Nephron progenitor cell (in vitro differentiated cells): Measurements from ENCODE around the gene CDC123.
A peak's percentile ranks its signal among the peaks of the same experiment; 100 is the strongest.
"Not testable (repeated sequence)": the region's sequence is repeated elsewhere in the genome, so short reads cannot be mapped to it uniquely, and the experiment has no call there.

Experiments used
- DNase-seq: peaks from one replicate; pipeline ENCODE4 v3.0.0; 2021
- H3K27ac Mint-ChIP-seq: 2 replicates; pipeline ENCODE4 v1.8.0; 2021; ENCODE audit warnings: mild to moderate bottlenecking, moderate library complexity, mixed read lengths
- H3K27me3 Mint-ChIP-seq: 2 replicates; pipeline ENCODE4 v1.8.0; 2021; ENCODE audit warnings: mild to moderate bottlenecking, low read depth, mixed read lengths; ENCODE audit not compliant: poor library complexity
- H3K36me3 Mint-ChIP-seq: 2 replicates; pipeline ENCODE4 v1.8.0; 2021; ENCODE audit warnings: low read depth, mixed read lengths
- H3K4me1 Mint-ChIP-seq: 2 replicates; pipeline ENCODE4 v1.8.0; 2021; ENCODE audit warnings: mixed read lengths
- H3K4me3 Mint-ChIP-seq: 2 replicates; pipeline ENCODE4 v1.8.0; 2021; ENCODE audit warnings: mild to moderate bottlenecking, moderate library complexity, mixed read lengths
- H3K9me3 Mint-ChIP-seq: 2 replicates; pipeline ENCODE4 v1.8.0; 2021; ENCODE audit warnings: mild to moderate bottlenecking, moderate library complexity, mixed read lengths
- TF ChIP-seq, protein P1 (sequence below): fragments of 200-600 bp; sonication (generic); IDR thresholded peaks from 2 replicates; pipeline ENCODE4 v1.5.0; 2021; ENCODE audit warnings: antibody characterized with exemption

CDC123 gene

DNA sequence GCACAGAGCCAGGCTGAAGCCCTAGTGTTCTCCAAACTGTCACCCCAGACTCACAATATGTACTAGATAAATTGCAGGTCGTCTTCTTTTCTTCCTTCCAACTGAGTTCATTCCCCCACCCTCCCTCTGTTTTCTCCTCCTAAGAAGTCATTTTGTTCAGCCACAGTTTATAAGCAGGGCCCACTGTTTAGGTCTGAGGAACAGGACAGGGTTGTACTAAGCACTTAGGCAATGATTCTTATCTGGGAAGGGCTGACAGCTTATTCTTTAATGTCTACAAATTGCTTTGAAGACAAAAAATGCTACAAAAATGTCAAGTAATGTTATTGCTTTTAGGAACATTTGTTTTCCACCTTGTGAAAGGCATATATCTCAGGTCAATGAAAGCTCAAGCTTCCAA is 59.1 kb downstream of the CDC123 start:
- Mint-ChIP-seq H3K4me1 (no peaks in the 10 kb centered on the region), H3K27ac (peak overlapping the region; percentile 74), H3K9me3 (peaks cover 8% of the 10 kb centered on the region), H3K4me3 (no peak overlapping the region), H3K27me3 (no peaks in the 10 kb centered on the region), H3K36me3 (peaks cover 32% of the 10 kb centered on the region)
- TF ChIP-seq, protein P1, sequence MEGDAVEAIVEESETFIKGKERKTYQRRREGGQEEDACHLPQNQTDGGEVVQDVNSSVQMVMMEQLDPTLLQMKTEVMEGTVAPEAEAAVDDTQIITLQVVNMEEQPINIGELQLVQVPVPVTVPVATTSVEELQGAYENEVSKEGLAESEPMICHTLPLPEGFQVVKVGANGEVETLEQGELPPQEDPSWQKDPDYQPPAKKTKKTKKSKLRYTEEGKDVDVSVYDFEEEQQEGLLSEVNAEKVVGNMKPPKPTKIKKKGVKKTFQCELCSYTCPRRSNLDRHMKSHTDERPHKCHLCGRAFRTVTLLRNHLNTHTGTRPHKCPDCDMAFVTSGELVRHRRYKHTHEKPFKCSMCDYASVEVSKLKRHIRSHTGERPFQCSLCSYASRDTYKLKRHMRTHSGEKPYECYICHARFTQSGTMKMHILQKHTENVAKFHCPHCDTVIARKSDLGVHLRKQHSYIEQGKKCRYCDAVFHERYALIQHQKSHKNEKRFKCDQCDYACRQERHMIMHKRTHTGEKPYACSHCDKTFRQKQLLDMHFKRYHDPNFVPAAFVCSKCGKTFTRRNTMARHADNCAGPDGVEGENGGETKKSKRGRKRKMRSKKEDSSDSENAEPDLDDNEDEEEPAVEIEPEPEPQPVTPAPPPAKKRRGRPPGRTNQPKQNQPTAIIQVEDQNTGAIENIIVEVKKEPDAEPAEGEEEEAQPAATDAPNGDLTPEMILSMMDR, result no peak
- no peak for DNase-seq

DNA sequence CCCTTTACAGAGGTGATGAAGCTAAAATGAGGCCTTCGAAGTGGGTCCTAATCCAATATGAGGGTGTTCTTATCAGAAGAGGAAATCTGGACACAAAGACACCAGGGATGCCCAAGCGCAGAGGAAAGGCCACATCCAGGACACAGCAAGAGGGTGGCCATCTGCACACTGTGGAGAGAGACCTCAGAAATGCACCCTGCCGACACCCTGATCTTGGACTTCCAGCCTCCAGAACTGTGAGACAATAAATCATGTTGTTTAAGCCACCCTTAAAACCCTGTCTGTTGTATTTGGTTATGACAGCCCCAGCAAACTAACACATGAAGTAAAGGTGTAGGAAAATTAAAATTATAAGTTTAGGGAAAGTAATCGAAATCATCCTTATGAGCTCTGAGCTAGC is 64.0 kb downstream of the CDC123 start:
- Mint-ChIP-seq H3K36me3 (peaks cover 15% of the 10 kb centered on the region), H3K4me3 (no peak overlapping the region), H3K27ac (no peak overlapping the region), H3K4me1 (peaks cover 5% of the 10 kb centered on the region), H3K27me3 (peaks cover 2% of the 10 kb centered on the region), H3K9me3 (peaks cover 11% of the 10 kb centered on the region)
- TF ChIP-seq, protein P1, result no peak
- no peak for DNase-seq

DNA sequence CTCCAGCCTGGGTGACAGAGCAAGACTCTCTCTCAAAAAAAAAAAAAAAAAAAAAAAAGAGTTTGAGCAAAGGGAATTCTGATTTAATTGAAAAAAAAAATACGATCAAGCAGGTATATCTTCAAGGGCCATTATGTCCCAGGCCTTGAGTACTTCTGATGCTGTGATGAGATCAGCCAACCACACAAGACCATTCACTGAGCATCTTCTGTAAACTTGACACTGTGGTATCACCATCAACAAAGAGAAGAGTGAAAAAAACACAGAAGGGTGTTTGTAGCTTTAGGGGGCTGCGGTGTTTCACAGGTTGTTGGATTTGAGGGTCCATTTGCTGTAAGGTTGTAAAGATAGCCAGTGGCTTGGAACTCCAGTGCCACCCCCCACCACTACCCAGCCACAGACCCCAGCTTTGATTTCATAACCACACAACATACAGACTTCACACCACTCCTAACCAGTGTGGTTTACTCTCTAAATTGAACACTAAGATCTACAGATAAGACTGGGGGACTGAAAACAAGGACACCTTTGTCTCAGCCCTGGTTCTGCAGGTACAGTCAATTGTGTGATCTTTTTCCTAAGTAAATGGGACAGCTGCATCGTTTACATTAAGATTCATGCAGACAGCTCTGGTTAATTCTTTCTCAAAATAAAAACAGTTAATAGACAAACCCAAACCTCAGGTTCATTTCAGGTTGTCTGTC is 66.4 kb downstream of the CDC123 start:
- TF ChIP-seq, protein P1, result no peak
- no peak for DNase-seq
- Mint-ChIP-seq H3K4me3 (no peak overlapping the region), H3K36me3 (peaks cover 15% of the 10 kb centered on the region), H3K27me3 (peaks cover 2% of the 10 kb centered on the region), H3K4me1 (peaks cover 5% of the 10 kb centered on the region), H3K9me3 (peaks cover 11% of the 10 kb centered on the region), H3K27ac (no peak overlapping the region)

DNA sequence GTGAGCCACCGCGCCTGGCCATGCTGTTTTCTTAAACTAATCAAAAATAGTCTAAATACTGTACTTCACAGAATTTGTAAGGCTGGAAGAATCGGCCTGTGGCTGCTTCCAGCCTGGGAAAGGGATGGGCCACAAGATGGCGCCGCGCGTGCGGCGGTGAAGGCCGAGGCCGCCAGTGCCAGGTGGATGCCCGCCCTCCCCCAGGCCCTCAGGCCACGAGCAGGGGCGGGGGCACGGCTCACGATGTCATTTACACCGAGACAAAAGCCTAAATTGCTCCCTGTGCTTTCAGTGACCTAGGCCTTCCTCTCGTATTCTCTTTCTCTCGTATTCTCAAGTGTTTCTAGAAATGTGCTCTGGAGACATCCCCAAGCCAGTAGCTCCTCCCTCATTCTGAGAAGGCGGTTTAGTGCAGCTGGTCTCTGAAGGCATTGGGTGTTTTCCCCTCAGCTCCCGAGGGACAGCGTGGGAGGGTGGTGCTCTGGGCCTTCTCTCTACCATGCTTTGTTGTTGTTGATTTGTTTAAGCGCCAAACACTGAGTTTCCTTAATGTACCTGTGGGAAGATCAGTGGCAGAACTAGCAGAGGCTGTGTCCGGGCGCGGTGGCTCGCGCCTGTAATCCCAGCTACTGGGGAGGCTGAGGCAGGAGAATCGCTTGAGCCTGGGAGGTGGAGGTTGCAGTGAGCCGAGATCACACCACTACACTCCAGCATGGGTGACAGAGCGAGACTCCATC is 68.4 kb downstream of the CDC123 start:
- peak overlapping the region; percentile 50 for H3K27ac Mint-ChIP-seq
- H3K4me1 Mint-ChIP-seq, result peaks cover 5% of the 10 kb centered on the region
- H3K27me3 Mint-ChIP-seq, result peaks cover 2% of the 10 kb centered on the region
- H3K4me3 Mint-ChIP-seq, result peak overlapping the region; percentile 72
- peaks cover 10% of the 10 kb centered on the region for H3K36me3 Mint-ChIP-seq
- peak; percentile 79 for DNase-seq
- H3K9me3 Mint-ChIP-seq, result peaks cover 10% of the 10 kb centered on the region
- TF ChIP-seq, protein P1, result peak; percentile 72

DNA sequence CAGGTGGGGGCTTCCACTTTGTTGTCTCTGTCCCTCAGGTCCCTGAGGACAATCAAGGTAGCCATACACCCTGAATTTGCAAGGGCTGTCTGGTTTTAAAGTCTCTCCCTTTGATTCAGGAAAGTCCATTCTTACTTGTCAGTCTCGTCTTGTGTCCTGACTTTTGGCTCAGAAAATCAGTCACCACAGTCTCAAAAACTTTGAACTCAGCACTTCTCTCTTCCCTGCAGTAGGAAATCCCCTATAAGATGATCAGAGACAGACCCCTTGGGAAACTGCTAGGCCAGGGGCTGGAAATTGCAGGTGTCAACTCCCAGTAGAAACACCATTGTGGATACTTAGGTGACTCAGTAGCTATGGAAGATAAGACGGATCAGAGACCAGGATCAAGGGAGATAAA is 73.1 kb downstream of the CDC123 start:
- Mint-ChIP-seq H3K36me3 (no peaks in the 10 kb centered on the region), H3K4me1 (peaks cover 5% of the 10 kb centered on the region), H3K4me3 (no peak overlapping the region), H3K27ac (no peak overlapping the region), H3K9me3 (no peaks in the 10 kb centered on the region), H3K27me3 (peaks cover under 1% of the 10 kb centered on the region)
- TF ChIP-seq, protein P1, result no peak
- no peak for DNase-seq

DNA sequence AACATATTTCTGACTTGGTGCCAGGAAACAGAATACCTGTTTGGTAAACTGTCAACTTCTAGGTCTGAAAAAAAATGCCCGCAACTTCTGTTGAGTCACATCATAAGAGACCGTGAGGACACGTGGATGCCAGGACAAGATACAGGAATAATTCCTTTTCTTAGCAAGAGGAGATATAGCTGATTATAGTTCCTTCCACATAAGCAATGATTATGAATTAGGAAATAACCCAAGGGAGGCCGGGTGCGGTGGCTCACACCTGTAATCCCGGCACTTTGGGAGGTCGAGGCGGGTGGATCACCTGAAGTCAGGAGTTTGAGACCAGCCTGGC is 75.2 kb downstream of the CDC123 start:
- H3K4me3 Mint-ChIP-seq, result no peak overlapping the region
- no peak for DNase-seq
- TF ChIP-seq, protein P1, result no peak
- H3K27me3 Mint-ChIP-seq, result no peaks in the 10 kb centered on the region
- no peak overlapping the region for H3K27ac Mint-ChIP-seq
- H3K36me3 Mint-ChIP-seq, result no peaks in the 10 kb centered on the region
- H3K4me1 Mint-ChIP-seq, result no peaks in the 10 kb centered on the region
- H3K9me3 Mint-ChIP-seq, result no peaks in the 10 kb centered on the region

DNA sequence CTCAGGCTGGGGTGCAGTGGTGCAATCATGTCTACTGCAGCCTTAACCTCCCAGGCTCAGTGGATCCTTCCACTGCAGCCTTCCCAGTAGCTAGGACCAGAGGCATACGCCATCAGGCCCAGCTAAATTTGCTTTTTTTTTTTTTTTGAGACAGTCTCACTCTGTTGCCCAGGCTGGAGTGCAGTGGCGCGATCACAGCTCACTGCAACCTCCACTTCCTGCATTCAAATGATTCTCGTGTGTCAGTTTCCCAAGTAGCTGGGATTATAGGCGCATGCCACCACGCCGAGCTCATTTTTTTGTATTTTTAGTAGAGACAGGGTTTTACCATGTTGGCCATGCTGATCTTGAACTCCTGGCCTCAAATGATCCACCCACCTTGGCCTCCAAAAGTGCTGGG is 81.9 kb downstream of the CDC123 start:
- not testable (repeated sequence) for H3K27ac Mint-ChIP-seq, H3K4me1 Mint-ChIP-seq, H3K4me3 Mint-ChIP-seq, DNase-seq, H3K9me3 Mint-ChIP-seq, H3K27me3 Mint-ChIP-seq, H3K36me3 Mint-ChIP-seq
